GM12864 (cell line): ENCODE results near the gene NOLC1.

Experiments used
- DNase-seq: peaks from one replicate; pipeline ENCODE4 v3.0.0-alpha.2; 2011; ENCODE audit warnings: low read depth
- H3K4me3 ChIP-seq: 2 replicates; pipeline ENCODE4 v1.5.1; 2011; ENCODE audit warnings: mild to moderate bottlenecking, low read depth, low read length, control low read depth
- TF ChIP-seq, protein P1 (sequence below): IDR thresholded peaks from 2 replicates; pipeline ENCODE4 v1.5.1; 2011; ENCODE audit warnings: low read depth, mild to moderate bottlenecking, moderate library complexity, low read length, control low read depth, inconsistent platforms; ENCODE audit errors: missing control alignments

Gene NOLC1

DNA sequence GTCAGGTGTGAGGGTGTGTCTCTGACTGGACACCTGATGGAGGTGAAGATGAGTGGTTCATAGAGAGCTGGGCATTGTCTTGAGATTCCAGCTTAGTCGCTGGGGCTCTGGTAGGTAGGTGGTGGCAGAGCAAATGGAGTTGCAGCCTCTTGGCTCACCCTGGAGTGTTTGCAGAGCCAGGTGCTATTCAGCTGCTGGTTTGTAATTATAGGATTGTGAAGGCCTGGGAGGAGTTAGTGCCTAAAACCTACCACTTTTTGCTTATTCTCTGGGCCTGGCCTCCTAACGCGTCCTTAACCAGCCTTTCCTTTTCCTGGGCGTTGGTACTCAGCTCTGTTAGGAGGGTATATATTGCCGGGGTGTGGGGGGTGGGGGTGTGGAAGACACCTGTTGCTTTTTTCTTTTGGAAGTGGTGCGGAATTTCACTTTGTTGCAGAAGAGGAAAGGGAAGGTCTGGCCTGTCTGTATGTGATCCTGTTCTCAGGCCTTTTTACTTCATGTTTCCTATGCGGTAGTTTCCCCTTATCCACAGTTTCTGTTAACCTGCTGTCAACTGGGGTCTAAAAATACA is 16.1 kb upstream of the NOLC1 start:
- TF ChIP-seq, protein P1, sequence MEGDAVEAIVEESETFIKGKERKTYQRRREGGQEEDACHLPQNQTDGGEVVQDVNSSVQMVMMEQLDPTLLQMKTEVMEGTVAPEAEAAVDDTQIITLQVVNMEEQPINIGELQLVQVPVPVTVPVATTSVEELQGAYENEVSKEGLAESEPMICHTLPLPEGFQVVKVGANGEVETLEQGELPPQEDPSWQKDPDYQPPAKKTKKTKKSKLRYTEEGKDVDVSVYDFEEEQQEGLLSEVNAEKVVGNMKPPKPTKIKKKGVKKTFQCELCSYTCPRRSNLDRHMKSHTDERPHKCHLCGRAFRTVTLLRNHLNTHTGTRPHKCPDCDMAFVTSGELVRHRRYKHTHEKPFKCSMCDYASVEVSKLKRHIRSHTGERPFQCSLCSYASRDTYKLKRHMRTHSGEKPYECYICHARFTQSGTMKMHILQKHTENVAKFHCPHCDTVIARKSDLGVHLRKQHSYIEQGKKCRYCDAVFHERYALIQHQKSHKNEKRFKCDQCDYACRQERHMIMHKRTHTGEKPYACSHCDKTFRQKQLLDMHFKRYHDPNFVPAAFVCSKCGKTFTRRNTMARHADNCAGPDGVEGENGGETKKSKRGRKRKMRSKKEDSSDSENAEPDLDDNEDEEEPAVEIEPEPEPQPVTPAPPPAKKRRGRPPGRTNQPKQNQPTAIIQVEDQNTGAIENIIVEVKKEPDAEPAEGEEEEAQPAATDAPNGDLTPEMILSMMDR, result no peak
- no peak overlapping the region for H3K4me3 ChIP-seq
- DNase-seq, result no peak

DNA sequence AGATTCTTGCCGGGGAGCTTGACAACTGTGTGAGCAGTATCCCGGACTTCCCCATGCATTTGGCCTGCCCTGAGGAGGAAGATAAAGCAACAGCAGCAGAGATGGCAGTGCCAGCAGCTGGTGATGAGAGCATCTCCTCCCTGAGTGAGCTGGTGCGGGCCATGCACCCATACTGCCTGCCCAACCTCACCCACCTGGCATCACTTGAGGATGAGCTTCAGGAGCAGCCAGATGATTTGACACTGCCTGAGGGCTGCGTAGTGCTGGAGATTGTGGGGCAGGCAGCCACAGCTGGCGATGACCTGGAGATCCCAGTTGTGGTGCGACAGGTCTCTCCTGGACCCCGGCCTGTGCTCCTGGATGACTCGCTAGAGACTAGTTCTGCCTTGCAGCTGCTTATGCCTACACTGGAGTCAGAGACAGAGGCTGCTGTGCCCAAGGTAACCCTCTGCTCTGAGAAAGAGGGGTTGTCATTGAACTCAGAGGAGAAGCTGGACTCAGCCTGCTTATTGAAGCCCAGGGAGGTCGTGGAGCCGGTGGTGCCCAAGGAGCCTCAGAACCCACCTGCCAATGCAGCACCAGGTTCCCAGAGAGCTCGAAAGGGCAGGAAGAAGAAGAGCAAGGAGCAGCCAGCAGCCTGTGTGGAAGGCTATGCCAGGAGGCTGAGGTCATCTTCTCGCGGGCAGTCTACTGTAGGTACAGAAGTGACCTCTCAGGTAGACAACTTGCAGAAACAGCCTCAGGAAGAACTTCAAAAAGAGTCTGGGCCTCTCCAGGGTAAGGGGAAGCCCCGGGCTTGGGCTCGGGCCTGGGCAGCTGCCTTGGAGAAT is 12.7 kb upstream of the NOLC1 start:
- DNase-seq, result no peak
- TF ChIP-seq, protein P1, result no peak
- H3K4me3 ChIP-seq, result no peak overlapping the region

DNA sequence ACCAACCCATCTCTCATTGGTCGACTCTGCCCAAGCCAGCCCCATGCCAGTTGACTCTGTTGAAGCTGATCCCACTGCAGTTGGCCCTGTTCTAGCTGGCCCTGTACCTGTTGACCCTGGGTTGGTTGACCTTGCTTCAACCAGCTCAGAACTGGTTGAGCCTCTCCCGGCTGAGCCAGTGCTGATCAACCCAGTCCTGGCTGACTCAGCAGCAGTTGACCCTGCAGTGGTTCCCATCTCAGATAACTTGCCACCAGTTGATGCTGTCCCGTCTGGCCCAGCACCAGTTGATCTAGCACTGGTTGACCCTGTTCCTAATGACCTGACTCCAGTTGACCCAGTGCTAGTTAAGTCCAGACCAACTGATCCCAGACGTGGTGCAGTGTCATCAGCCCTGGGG is 12.0 kb upstream of the NOLC1 start:
- TF ChIP-seq, protein P1, result no peak
- no peak overlapping the region for H3K4me3 ChIP-seq
- no peak for DNase-seq

GRCh38 chr10:102140913-102141540 is 11.2 kb upstream of the NOLC1 start:
- TF ChIP-seq, protein P1, result no peak
- no peak overlapping the region for H3K4me3 ChIP-seq
- DNase-seq, result no peak

DNA sequence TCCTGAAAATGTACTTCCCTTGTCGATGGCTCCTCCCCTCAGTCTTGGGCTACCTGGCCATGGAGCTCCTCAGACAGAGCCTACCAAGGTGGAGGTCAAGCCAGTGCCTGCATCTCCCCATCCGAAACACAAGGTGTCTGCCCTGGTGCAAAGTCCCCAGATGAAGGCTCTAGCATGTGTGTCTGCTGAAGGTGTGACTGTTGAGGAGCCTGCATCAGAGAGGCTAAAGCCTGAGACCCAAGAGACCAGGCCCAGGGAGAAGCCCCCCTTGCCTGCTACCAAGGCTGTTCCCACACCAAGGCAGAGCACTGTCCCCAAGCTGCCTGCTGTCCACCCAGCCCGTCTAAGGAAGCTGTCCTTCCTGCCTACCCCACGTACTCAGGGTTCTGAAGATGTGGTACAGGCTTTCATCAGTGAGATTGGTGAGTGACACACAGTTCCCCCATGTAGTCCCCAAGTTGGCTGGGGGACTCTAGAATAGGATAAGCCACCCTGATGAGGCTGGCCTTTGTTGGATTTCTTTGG is 10.5 kb upstream of the NOLC1 start:
- TF ChIP-seq, protein P1, result no peak
- H3K4me3 ChIP-seq, result no peak overlapping the region
- no peak for DNase-seq

DNA sequence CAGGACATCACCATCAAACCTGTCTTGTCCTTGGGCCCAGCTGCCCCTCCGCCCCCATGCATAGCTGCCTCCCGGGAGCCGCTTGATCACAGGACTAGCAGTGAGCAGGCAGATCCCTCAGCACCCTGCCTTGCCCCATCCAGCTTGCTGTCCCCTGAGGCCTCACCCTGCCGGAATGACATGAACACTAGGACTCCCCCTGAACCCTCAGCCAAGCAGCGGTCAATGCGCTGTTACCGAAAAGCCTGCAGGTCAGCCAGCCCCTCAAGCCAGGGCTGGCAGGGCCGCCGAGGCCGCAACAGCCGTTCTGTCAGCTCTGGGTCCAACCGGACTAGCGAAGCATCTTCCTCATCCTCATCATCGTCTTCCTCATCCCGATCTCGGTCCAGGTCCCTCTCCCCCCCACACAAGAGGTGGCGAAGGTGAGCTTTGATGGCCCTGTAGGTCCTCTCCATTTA is 5.2 kb upstream of the NOLC1 start:
- TF ChIP-seq, protein P1, result no peak
- DNase-seq, result no peak
- no peak overlapping the region for H3K4me3 ChIP-seq
